Stimulated activated naive CD8-positive, alpha-beta T cell treated with anti-CD3 and anti-CD28 coated beads, Interleukin-15, amount 100 ng/mL, for 72 hours (primary cell): Measurements from ENCODE around the gene EPN1.

ENCODE experiments used
- ATAC-seq: fragments of 150-1000 bp; cut with Tn5 transposase; 2 replicates; pipeline ENCODE4 v1.10.0; 2021; ENCODE audit warnings: mild to moderate bottlenecking, moderate library complexity
- DNase-seq, 2 donors: peaks; one replicate each; pipeline ENCODE4 v3.0.0; 2021 to 2022
- H3K27ac Mint-ChIP-seq, 2 donors: one replicate each; pipeline ENCODE4 v1.8.0; 2022; ENCODE audit warnings: mild to moderate bottlenecking in 2 of 2, mixed read lengths in 2 of 2, moderate library complexity in 2 of 2
- H3K27me3 Mint-ChIP-seq: one replicate; pipeline ENCODE4 v1.8.0; 2022; ENCODE audit warnings: mixed read lengths
- H3K4me1 Mint-ChIP-seq: one replicate; pipeline ENCODE4 v1.8.0; 2022; ENCODE audit warnings: mild to moderate bottlenecking, mixed read lengths
- H3K4me3 Mint-ChIP-seq, 2 donors: one replicate each; pipeline ENCODE4 v1.8.0; 2022; ENCODE audit warnings: mild to moderate bottlenecking in 2 of 2, mixed read lengths in 2 of 2, moderate library complexity in 1 of 2
- H3K9me3 Mint-ChIP-seq, 2 donors: one replicate each; pipeline ENCODE4 v1.8.0; 2022; ENCODE audit warnings: mixed read lengths in 2 of 2

EPN1 gene

DNA sequence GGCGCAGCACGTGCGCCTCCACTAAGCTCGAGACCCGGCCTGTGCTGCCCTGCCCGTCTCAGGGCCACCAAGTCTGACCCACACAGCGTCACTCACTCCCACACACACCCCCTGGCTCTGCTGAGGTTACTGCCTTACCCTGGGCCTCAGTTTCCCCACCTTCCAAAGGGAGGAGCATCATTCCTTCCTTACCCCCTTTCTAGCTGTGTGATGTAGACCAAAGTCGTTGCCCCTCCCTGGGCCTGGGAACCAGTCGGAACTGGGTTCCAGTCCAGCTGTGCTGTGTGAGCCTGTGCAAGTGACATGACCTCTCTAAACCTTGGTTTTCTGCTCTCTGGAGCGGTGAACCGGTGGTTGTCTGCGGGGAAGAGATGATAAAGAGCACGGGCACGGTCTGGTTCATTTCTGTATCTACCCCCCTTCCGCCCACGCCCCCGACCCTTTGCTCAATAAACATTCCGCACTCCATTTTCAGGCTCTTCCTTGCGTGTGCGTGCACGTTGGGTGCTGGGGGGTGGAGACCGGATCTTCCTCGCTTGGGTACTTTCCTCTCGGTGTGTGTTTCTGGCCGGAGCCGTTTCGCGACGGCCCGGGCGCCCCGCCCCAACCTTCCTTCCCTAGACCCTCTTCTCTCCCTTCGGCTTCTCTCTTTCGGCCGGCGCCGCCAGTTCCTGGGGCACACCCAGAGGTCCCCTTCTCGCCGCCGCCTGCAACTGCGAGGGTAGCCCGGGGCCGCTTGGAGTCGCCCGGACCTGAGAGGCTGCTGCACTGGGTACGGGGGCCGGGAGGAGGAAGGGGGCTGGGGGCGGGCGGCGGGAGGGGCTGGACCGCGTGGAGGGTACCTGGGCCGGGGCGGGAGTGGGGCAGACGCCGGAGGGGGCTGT is 31.8 kb upstream of the EPN1 start, which contains the start of gene ZNF581:
ZNF581 (plus strand) TSS at position 647 of the 884 bp plus-strand sequence. CDS start 923 bp downstream, outside the sequence.
- ATAC-seq: peak; percentile 68
- Mint-ChIP-seq H3K27ac (peak within 1 kb of the TSS; percentile 97 to 98), H3K4me1 (peaks cover 68% of the 10 kb centered on the region), H3K27me3 (no peaks in the 10 kb centered on the region), H3K4me3 (peak within 1 kb of the TSS; percentile 96 to 98), H3K9me3 (no peaks in the 10 kb centered on the region)
- peak; percentile 84 for DNase-seq

DNA sequence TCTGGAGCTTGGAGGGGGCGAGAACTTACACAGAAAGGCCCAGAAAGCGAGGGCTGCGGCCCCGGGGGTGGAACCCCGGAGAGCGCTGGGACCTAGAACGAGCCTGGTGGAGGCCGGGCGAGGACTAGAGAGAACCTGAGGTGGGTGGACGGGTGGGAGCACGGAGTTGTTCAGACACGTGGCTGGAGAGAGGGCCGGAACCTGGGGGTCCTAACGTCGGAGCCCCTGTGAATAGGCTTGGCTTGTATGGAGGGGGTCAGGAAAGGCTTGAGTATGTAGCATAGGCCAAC is 31.2 kb upstream of the EPN1 start:
- peak overlapping the region; percentile 96 to 98 for H3K4me3 Mint-ChIP-seq

DNA sequence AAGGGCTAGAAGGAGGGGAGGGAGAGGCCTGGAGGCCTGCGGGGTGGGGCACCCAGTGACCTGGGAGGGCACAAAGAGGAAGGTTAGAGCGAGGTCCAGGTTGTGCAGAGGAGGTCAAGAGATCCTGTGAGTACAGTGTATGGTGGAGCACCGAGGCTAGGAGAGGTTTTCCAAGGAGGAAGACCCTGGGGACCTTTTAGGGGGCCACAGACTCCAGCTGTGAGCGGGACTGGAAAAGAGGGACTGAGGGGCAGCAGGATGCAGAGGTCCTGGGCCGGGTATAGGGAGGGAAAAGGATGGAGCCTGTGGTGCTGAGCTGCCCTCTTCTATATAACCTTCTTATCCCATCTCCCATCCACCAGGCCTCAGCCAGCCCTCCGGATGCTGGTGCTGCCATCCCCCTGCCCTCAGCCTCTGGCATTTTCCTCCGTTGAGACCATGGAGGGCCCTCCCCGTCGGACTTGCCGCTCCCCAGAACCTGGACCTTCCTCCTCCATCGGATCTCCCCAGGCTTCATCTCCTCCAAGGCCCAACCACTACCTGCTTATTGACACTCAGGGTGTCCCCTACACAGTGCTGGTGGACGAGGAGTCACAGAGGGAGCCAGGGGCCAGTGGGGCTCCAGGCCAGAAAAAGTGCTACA is 30.7 kb upstream of the EPN1 start:
- Mint-ChIP-seq H3K27me3 (no peaks in the 10 kb centered on the region), H3K4me1 (peaks cover 71% of the 10 kb centered on the region), H3K4me3 (peak overlapping the region; percentile 96 to 98), H3K9me3 (no peaks in the 10 kb centered on the region), H3K27ac (peak overlapping the region; percentile 95 to 98)
- ATAC-seq (no peak), DNase-seq (no peak)

More for the DNA sequence above, 31.2 kb upstream of the EPN1 start:
- Mint-ChIP-seq H3K27ac (peak overlapping the region; percentile 95 to 98), H3K9me3 (no peaks in the 10 kb centered on the region), H3K27me3 (no peaks in the 10 kb centered on the region), H3K4me1 (peaks cover 71% of the 10 kb centered on the region)
- DNase-seq (no peak), ATAC-seq (peak; percentile 0)

DNA sequence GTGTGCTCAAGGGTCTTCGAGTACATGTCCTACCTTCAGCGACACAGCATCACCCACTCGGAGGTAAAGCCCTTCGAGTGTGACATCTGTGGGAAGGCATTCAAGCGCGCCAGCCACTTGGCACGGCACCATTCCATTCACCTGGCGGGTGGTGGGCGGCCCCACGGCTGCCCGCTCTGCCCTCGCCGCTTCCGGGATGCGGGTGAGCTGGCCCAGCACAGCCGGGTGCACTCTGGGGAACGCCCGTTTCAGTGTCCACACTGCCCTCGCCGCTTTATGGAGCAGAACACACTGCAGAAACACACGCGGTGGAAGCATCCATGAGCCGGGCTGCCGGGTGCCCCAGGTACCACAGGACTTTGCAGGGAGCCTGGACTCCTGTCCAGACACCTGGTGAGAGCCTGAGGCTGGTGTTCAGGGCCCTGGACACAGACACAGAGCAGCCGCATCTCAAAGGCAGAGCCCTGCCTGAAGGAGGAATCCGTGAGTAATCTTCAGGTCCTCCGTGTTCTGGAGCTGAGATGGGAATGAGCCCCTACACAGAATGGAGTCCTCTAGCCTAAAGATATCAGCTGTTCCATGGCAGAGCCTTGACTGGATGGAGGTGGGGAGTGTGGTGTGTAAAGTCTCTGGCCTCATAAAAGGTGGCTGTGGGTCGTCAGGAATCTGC is 30.0 kb upstream of the EPN1 start:
- Mint-ChIP-seq H3K4me1 (peaks cover 72% of the 10 kb centered on the region), H3K9me3 (no peaks in the 10 kb centered on the region), H3K4me3 (peak overlapping the region; percentile 96 to 98), H3K27me3 (no peaks in the 10 kb centered on the region), H3K27ac (peak overlapping the region; percentile 69 to 89)
- ATAC-seq (no peak), DNase-seq (no peak)

DNA sequence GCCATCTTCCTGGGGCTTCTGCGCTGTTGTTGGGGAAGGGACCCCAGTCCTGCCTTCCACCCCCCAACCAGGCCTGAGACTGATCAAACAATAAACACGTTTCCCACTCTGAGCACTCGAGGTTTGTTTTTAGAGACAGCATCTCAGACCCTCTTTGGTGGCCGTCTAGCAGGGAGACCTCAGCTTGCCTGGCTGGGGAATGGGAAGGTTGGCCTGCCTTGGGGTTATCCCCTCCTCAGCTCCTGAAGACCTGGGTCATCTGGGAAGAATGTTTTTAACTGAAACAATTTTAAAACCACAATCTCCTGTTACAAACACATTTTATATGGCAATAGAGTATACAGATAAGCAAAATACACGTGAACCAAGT is 29.5 kb upstream of the EPN1 start:
- DNase-seq (no peak), ATAC-seq (no peak)
- H3K27ac Mint-ChIP-seq: peak overlapping the region in 1 of 2 donors; percentile 13
- H3K27me3 Mint-ChIP-seq: no peaks in the 10 kb centered on the region
- H3K4me1 Mint-ChIP-seq: peaks cover 72% of the 10 kb centered on the region
- no peaks in the 10 kb centered on the region for H3K9me3 Mint-ChIP-seq
- H3K4me3 Mint-ChIP-seq: peak overlapping the region; percentile 60 to 96

DNA sequence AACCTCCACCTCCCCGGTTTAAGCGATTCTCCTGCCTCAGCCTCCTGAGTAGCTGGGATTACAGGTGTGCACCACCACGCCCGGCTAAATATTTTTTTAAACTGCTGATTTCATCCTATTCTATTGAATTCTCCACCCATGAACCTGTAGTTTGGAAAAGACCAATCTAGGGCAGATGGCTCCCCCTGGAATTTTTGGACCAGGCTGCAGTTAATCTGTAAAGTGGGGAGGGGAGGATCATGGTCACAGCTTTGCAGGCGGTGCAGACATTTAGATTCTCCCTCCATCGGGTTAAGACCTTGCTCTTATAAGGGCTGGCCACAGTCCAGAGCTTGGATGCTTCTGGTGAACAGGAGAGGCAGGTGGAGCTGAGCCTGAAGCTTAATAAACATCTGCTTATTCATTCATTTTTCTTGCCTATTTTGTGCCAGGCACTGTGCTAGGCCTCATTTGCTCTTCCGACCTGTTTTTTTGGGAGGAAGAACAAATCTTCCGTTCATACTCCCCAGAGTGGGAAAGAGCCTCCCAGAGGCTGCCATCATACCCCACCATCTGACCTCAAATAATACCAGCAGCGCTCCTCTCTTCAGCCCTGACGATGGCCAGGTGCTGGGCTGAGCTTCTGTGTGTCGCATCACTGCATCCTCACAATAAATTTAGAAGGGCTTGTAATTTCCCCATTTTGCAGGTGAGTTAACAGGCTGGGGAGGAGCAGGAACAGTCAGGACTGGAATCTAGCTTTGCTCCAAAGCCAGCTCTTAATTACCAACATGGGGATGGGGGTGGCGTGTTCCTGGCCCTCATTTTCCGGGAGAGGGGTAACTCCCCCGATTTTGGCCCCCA is 27.9 kb upstream of the EPN1 start:
- Mint-ChIP-seq H3K27me3 (no peaks in the 10 kb centered on the region), H3K27ac (peak overlapping the region; percentile 27 to 90), H3K4me3 (peak overlapping the region; percentile 92 to 96), H3K4me1 (peaks cover 79% of the 10 kb centered on the region), H3K9me3 (no peaks in the 10 kb centered on the region)
- DNase-seq (no peak), ATAC-seq (no peak)

DNA sequence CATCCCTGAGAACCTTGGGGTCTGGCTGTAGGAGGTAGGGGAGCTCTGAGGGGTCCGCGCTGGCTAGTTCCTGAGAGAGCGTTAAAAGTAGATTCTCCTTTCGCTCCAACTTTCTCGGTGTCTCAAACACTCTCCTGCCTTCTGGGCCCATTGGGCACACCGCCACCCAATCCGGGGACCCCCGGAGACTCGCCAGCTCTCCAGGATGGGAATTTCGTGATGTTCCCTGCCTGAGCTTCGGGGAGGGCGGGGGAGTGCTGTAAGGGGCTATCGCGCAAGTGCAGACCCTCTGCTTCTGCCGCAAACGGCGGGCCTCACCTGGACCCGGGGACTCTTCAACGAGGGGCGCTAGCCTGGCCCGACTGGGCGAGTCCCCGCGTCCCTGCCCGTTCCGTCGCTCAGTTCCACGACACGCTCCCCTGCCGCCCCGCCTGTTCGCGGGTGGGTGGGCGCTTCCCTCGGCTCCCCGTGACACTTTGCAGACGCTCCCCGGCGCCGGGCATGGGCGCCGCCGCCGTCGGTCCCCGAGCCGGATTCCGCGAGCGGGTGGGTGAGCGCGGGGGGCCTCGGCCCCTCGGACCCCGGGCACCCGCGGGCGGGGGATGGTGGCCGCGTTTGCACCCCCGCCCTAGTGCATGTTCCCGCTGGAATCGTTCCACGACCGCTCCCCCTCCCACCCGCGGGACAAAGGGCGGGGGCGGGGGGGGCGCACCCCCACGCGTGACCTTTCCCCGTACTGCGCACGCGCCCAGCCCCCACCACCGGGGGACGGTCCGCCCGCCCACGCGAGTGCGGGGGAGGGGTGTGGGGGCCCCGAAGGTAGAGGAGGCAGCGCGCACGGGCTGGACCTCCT is 27.1 kb upstream of the EPN1 start, which contains the start of gene CCDC106:
CCDC106 (plus strand) TSS at position 481 of the 853 bp plus-strand sequence. CDS start 835 bp downstream, outside the sequence.
- peak; percentile 66 to 68 for DNase-seq
- peak within 1 kb of the TSS; percentile 92 to 97 for H3K4me3 Mint-ChIP-seq
- no peaks in the 10 kb centered on the region for H3K27me3 Mint-ChIP-seq
- H3K4me1 Mint-ChIP-seq: peaks cover 77% of the 10 kb centered on the region
- ATAC-seq: peak; percentile 31
- no peaks in the 10 kb centered on the region for H3K9me3 Mint-ChIP-seq
- peak within 1 kb of the TSS; percentile 93 to 96 for H3K27ac Mint-ChIP-seq

DNA sequence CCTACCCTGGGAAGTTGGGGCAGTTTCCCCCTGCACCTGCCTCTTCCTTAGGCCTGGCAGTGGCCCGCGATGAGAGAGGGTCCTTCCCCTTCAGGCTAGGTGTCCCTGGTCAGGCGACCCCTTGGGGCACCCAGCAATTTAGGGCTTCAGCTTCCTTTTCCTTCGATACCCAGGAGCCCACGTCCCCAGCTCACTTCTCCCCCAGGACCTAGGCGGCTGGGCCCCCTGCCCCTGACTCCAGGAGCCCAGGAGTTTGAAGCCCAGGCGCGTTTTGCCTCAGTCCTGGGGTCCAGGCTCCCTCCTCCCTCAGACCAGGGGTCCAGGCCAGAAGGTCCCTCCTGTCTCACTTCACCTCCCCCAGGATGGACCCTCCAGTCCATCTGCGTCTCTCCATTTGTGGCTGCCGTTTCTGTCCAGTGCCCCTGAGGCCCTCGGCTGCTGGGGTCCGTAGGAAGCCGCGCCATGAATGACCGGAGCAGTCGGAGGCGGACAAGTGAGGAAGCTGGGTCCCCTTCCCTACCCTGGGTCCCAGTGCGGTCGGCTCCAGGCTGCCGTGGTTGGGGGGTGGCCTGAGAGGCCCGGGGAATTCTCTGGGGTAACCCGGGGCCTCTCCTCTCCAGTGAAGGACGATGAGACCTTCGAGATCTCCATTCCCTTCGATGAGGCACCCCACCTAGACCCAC is 26.3 kb upstream of the EPN1 start:
- Mint-ChIP-seq H3K27me3 (no peaks in the 10 kb centered on the region), H3K4me1 (peaks cover 69% of the 10 kb centered on the region), H3K4me3 (peak overlapping the region; percentile 82 to 97), H3K9me3 (no peaks in the 10 kb centered on the region), H3K27ac (peak overlapping the region; percentile 31 to 96)
- ATAC-seq (no peak), DNase-seq (no peak)

DNA sequence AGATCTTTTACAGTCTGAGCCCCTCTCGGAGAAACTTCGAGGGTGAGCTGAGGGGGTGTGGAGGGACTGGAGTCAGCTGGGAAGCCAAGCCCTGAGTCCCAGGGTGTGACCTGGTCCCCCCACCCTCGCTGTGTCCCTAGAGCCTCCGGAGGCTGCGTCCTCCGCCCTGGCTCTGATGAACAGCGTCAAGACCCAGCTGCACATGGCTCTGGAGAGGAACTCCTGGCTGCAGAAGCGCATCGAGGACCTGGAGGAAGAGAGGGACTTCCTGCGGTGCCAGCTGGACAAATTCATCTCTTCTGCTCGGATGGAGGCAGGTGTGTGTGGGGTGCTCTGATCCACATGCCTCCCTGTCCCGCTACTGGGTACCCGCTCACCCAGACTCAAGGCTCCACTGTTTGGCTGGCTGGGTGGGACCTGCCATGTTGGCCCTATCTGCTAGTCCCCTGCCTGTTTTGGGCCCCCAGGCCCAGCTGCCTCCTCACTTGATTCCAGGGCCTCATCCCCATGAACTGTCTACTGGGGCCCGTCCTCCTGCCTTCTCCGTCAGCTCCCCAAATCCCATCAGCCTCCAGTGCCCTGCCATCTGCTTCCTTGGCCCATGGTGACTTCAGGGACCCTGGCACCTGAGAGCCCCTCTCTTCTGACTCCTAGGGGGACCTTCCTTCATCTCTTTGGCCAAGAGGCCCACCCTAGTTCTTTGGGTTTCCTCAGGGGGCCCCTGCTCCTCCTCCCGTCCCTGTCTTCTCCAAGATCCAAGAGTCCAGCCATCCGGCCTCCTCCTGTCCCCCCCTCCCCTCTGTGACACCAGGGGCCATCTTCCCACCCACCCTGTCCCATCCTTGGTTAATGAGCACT is 25.5 kb upstream of the EPN1 start:
- Mint-ChIP-seq H3K27ac (peak overlapping the region; percentile 24 to 96), H3K27me3 (no peaks in the 10 kb centered on the region), H3K9me3 (no peaks in the 10 kb centered on the region), H3K4me3 (peak overlapping the region; percentile 82 to 97), H3K4me1 (peaks cover 63% of the 10 kb centered on the region)
- no peak for ATAC-seq
- DNase-seq: no peak

DNA sequence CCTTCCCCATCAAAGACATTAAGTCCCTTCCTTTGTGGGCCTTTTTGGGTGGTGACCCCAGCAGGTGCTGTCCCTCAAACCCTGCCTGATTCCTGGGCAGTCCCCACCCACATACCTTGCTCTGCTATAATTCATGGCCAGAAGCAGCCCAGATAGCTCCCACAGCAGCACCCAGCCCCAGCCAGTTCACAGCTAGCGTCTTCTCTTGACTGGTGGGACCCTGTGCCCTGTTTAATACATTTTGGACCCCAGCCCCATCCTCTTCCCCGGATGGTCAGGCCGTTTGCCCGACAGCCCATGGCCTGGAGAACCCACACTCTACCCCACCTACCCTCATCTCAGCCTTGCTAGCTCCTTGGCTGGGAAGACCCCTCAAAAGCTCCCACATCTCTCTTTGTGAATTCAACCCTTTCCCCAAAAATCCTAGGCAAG is 24.9 kb upstream of the EPN1 start:
- DNase-seq (peak in 1 of 2 donors; percentile 63), ATAC-seq (no peak)
- Mint-ChIP-seq H3K4me3 (peak overlapping the region; percentile 82 to 97), H3K27ac (peak overlapping the region; percentile 23 to 40), H3K4me1 (peaks cover 57% of the 10 kb centered on the region), H3K27me3 (no peaks in the 10 kb centered on the region), H3K9me3 (no peaks in the 10 kb centered on the region)

DNA sequence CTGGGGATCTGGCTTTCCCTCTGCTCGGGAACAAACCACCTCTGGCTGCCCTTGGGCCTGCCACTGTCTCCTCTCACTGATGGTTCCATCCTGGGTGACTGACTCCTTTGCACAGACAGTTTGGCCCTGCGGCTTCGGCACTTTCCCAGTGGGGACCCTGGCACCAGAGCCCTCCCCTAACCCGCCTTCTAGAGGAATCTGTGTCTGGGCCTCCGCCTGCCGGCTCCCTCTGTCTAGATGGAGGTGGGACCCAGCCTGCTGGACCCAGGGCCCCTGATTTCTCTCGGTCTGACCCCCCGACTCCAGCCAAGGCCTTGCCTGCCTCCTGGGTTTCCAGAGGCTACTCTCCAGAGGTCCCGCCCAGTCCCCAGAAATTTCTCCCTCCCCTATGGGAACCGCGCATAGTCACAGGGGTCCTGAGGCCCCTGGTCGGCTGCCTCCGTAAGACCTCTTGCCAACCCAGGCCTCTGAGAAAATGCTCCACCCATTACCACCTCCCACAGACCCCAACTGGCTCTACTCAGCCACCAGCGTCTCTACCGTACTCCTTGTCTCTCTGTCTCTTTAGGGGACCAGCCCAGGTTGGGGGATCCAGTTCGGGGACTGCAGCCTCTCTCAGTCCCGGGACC is 24.3 kb upstream of the EPN1 start:
- DNase-seq: no peak
- Mint-ChIP-seq H3K4me3 (peak overlapping the region; percentile 82 to 97), H3K4me1 (peaks cover 51% of the 10 kb centered on the region), H3K27ac (peak overlapping the region in 1 of 2 donors; percentile 31), H3K9me3 (no peaks in the 10 kb centered on the region), H3K27me3 (no peaks in the 10 kb centered on the region)
- ATAC-seq: no peak

DNA sequence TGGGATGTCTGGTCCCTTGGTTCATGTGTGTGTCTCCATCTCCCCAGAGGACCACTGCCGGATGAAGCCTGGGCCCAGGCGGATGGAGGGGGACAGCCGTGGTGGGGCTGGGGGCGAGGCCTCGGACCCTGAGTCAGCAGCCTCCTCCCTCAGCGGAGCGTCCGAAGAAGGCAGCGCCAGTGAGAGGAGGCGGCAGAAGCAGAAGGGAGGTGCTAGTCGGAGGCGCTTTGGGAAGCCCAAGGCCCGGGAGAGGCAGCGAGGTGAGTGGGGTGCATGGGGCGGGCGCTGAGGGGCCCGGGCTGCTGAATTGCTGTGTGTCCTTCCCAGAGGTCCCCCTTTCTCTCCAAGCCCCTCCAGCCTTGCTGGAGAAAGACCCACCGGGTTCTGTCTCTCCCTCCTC is 23.8 kb upstream of the EPN1 start:
- Mint-ChIP-seq H3K27ac (peak overlapping the region in 1 of 2 donors; percentile 31), H3K4me3 (peak overlapping the region; percentile 82 to 97), H3K27me3 (no peaks in the 10 kb centered on the region), H3K4me1 (peaks cover 51% of the 10 kb centered on the region), H3K9me3 (no peaks in the 10 kb centered on the region)
- DNase-seq: no peak
- no peak for ATAC-seq
